Stomach (tissue), 4 donors: ENCODE results near the gene FAM117A.

ENCODE experiments used
- POLR2A ChIP-seq, 4 donors: fragments of 450-650 bp; IDR thresholded peaks; one replicate each; pipeline ENCODE4 v1.6.1; 2016; ENCODE audit warnings: antibody characterized with exemption in 4 of 4, control low read depth in 2 of 4, mild to moderate bottlenecking in 1 of 4, moderate library complexity in 1 of 4
- TF ChIP-seq, protein P1 (sequence below), 7 experiments: fragments of 450-650 bp in 4 of 7; fragments of 200-600 bp in 3 of 7; sonication (generic) in 3 of 7; IDR thresholded peaks; one replicate each; pipeline ENCODE4 v1.5.1; 2016 to 2019; ENCODE audit warnings: antibody characterized with exemption in 7 of 7, control low read depth in 2 of 7, mild to moderate bottlenecking in 1 of 7

DNA sequence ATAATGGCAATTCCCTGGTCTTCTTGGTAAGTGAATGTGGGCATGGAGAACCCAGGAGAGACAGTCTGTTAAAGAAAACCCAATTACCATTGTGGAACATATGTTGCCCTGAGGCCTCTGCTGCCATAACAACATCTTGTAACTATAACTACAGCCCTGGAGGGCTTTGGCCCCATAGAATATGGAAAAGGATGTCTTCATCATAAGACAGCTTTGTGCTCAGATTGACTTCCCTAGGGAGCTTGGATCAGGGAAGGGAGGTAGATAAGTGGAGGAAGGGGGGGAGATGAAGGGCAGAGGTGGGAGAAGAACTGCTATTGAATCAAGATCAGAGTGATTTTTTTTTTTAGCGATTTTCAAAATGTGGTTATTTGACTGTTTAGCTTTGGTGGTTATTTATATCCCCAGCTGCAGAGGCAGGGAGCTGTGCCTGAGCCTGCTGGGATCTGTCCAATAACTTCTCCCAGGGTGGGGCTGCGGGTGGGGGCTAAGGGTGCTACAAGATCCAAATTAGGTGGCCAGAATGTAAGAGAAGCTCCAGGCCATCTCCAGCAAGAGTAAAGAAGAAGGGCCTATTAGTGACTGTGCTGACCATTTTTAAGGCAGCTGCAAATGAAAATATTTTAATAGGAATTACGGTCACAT, 19.3 kb upstream of the FAM117A start:
- TF ChIP-seq, protein P1, sequence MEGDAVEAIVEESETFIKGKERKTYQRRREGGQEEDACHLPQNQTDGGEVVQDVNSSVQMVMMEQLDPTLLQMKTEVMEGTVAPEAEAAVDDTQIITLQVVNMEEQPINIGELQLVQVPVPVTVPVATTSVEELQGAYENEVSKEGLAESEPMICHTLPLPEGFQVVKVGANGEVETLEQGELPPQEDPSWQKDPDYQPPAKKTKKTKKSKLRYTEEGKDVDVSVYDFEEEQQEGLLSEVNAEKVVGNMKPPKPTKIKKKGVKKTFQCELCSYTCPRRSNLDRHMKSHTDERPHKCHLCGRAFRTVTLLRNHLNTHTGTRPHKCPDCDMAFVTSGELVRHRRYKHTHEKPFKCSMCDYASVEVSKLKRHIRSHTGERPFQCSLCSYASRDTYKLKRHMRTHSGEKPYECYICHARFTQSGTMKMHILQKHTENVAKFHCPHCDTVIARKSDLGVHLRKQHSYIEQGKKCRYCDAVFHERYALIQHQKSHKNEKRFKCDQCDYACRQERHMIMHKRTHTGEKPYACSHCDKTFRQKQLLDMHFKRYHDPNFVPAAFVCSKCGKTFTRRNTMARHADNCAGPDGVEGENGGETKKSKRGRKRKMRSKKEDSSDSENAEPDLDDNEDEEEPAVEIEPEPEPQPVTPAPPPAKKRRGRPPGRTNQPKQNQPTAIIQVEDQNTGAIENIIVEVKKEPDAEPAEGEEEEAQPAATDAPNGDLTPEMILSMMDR (IDR thresholded peaks at IDR 0.05) = no peak
- TF ChIP-seq POLR2A (IDR thresholded peaks at IDR 0.05) = no peak
